ENCODE results near the gene BRPF1.
A peak's percentile ranks its signal among the peaks of the same experiment; 100 is the strongest.

The BRPF1 gene, protein sequence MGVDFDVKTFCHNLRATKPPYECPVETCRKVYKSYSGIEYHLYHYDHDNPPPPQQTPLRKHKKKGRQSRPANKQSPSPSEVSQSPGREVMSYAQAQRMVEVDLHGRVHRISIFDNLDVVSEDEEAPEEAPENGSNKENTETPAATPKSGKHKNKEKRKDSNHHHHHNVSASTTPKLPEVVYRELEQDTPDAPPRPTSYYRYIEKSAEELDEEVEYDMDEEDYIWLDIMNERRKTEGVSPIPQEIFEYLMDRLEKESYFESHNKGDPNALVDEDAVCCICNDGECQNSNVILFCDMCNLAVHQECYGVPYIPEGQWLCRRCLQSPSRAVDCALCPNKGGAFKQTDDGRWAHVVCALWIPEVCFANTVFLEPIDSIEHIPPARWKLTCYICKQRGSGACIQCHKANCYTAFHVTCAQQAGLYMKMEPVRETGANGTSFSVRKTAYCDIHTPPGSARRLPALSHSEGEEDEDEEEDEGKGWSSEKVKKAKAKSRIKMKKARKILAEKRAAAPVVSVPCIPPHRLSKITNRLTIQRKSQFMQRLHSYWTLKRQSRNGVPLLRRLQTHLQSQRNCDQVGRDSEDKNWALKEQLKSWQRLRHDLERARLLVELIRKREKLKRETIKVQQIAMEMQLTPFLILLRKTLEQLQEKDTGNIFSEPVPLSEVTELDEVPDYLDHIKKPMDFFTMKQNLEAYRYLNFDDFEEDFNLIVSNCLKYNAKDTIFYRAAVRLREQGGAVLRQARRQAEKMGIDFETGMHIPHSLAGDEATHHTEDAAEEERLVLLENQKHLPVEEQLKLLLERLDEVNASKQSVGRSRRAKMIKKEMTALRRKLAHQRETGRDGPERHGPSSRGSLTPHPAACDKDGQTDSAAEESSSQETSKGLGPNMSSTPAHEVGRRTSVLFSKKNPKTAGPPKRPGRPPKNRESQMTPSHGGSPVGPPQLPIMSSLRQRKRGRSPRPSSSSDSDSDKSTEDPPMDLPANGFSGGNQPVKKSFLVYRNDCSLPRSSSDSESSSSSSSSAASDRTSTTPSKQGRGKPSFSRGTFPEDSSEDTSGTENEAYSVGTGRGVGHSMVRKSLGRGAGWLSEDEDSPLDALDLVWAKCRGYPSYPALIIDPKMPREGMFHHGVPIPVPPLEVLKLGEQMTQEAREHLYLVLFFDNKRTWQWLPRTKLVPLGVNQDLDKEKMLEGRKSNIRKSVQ (N-terminal part only)

DNA sequence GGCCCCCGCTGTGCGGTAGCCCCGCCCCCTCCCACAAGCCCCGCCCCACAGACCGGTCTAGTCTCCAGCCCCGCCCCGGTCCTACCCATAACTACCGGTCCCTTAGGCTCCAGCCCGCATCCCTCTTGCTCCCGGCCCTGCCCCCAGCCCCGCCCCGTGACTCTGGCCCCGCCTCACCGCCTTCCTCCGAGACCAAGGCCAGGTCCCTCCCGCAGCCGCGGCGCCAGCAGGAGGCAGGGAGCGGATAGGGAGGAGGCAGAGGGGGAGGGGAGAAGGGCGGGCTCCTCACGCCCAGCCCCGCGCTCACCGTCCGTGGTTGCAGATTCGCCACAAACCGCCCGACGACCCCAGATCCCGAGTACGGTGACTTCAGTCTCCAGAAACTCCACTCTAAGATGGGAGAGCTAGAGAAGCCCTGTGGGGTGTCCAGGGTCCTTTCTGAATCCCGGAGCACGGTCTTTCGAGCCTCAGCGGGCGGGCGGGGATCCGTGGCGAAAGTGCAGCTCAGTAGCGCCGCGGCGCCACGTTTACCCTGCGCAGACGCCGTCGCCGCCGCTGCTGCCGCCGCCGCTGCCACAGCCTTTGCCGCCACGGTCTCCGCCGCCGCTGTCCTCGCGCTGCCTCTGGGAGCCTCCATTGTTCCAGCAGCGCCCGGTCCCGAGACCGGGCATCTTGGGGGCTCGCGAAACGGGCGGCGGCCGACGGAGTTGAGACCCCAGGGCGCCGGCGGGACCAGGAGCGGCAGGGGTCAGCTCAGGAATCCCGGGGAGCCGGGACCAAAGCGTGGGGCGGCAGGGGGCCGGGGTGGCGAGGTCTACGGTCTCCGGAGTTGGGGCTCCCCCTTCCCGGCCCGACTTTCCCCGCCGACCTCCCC lies at the start of gene BRPF1:
Gene BRPF1, plus strand, starts transcription at position 530 of the 874 bp plus-strand sequence. CDS start 2,406 bp downstream, outside the sequence.
- TF ChIP-seq, protein P1, sequence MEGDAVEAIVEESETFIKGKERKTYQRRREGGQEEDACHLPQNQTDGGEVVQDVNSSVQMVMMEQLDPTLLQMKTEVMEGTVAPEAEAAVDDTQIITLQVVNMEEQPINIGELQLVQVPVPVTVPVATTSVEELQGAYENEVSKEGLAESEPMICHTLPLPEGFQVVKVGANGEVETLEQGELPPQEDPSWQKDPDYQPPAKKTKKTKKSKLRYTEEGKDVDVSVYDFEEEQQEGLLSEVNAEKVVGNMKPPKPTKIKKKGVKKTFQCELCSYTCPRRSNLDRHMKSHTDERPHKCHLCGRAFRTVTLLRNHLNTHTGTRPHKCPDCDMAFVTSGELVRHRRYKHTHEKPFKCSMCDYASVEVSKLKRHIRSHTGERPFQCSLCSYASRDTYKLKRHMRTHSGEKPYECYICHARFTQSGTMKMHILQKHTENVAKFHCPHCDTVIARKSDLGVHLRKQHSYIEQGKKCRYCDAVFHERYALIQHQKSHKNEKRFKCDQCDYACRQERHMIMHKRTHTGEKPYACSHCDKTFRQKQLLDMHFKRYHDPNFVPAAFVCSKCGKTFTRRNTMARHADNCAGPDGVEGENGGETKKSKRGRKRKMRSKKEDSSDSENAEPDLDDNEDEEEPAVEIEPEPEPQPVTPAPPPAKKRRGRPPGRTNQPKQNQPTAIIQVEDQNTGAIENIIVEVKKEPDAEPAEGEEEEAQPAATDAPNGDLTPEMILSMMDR (IDR thresholded peaks at IDR 0.05; ENCODE audit: unreplicated experiment in 3 of 3): no peak
- H3K27me3 Mint-ChIP-seq (ENCODE audit: low read depth): no peaks in the 10 kb centered on the region
- H3K4me3 Mint-ChIP-seq: peak within 1 kb of the TSS; percentile 93 to 94 (median 94)
- peak within 1 kb of the TSS; percentile 90 to 97 (median 94) for H3K27ac Mint-ChIP-seq
- H3K9me3 Mint-ChIP-seq: no peaks in the 10 kb centered on the region
- H3K36me3 Mint-ChIP-seq (ENCODE audit: low read depth): peaks cover 26% of the 10 kb centered on the region
- peaks cover 24% of the 10 kb centered on the region for H3K4me1 Mint-ChIP-seq

DNA sequence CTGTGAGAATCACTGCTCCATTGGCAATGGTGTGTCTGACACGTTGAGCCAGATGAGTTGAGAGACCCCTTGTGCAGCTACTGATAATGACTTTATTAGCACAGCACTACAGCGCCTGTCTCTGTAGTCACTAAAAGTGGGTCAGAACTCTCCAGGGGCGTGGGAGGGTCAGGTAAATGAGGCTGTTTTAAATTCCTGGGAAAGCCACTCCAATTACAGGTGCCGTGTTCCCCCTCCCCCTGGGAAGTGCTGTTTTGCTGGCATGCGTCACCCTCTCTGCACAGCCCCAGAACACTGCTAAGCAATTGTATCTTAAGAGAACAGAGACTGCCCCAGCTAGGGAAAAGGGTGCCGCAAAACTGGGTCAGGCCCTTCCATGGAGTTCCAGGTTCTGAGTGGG lies 49.4 kb upstream of the BRPF1 start:
- TF ChIP-seq, protein P1 (IDR thresholded peaks at IDR 0.05; ENCODE audit: unreplicated experiment in 3 of 3): no peak
- Mint-ChIP-seq H3K4me3 (no peak overlapping the region), H3K36me3 (ENCODE audit: low read depth) (peaks cover 66% of the 10 kb centered on the region), H3K9me3 (no peaks in the 10 kb centered on the region), H3K27me3 (ENCODE audit: low read depth) (no peaks in the 10 kb centered on the region), H3K27ac (peak overlapping the region in 1 of 3 experiments; percentile 49), H3K4me1 (no peaks in the 10 kb centered on the region)

DNA sequence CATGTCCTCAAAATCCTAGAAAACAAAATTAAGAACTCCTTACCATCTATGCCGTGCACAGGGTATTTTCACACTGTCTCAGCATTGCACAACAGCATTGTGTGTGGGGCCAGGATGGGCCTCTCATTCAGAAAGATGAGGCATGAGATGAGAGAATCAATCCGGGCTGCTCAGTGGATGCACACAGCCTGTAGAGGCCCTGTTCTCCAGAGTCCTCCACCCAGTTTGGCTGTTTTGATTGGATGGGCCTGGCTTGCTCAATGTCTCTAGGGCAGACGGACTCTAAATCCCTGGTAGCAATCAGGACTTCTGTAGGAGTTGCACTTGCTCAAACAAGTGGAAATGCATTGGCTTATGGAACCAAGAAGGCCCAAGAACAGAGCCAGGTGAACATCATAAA lies 48.1 kb upstream of the BRPF1 start:
- Mint-ChIP-seq H3K4me3 (no peak overlapping the region), H3K9me3 (no peaks in the 10 kb centered on the region)

DNA sequence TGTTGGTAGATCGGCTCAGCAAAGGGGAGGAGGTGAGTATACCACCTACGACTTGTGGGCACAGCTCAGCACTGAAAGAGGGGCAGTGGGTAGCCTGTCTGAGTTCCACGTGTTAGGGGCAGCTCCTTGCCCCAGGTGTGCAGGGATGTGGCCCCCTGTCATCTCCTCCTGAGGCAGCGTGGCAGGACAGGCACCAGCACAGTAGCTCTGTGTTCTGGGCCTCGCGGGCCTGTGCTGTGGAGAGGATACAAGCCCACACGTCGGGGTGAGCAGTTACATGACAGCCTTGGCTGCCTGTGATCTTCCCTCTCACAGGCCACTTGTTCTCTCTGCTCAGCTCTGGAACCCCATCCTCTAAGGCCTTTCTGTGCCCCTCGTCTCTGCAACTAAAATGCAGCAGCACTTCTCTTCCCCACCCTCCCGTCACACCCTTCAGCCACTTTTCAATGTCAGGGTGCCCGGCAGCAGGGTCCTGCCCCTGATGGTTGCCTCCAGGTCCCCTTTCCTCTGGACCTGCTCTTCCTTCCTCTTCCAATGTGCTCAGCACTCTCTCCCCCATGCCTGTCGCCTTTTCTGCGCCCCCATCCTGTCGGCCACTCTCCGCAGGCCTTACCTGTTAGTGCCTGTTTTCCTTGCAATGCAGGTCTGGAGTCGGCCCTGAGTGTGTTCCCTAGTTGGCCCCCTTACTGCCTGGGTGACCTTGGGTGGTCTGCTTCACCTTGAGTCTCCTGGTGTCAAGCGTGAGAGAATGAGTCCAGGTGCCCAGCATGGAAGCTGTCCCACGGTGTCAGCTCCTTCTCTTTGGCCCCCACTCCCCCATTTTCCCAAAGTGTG lies 46.1 kb upstream of the BRPF1 start:
- Mint-ChIP-seq H3K9me3 (no peaks in the 10 kb centered on the region), H3K4me1 (no peaks in the 10 kb centered on the region), H3K27me3 (ENCODE audit: low read depth) (no peaks in the 10 kb centered on the region), H3K36me3 (ENCODE audit: low read depth) (peaks cover 53% of the 10 kb centered on the region), H3K27ac (no peak overlapping the region), H3K4me3 (no peak overlapping the region)
- TF ChIP-seq, protein P1 (IDR thresholded peaks at IDR 0.05; ENCODE audit: unreplicated experiment in 3 of 3): no peak

More for the DNA sequence above, 48.1 kb upstream of the BRPF1 start:
- H3K4me1 Mint-ChIP-seq: no peaks in the 10 kb centered on the region
- peaks cover 57% of the 10 kb centered on the region for H3K36me3 Mint-ChIP-seq (ENCODE audit: low read depth)
- H3K27me3 Mint-ChIP-seq (ENCODE audit: low read depth): no peaks in the 10 kb centered on the region
- no peak overlapping the region for H3K27ac Mint-ChIP-seq
- TF ChIP-seq, protein P1 (IDR thresholded peaks at IDR 0.05; ENCODE audit: unreplicated experiment in 3 of 3): no peak

Measured in nephron (organoid).